8988T (cell line): ENCODE measurements around the gene HHAT.

Experiments
- DNase-seq: peaks from one replicate; pipeline ENCODE4 v3.0.0; 2011

Gene HHAT

GRCh38 chr1:210696709-210697108, 368.0 kb downstream of the HHAT start:
- DNase-seq: no peak

- DNase-seq: no peak
Measured at GRCh38 chr1:210697185-210697584, 368.5 kb downstream of the HHAT start.

GRCh38 chr1:210698661-210699060, 370.0 kb downstream of the HHAT start:
- DNase-seq: no peak

GRCh38 chr1:210700083-210700482, 371.4 kb downstream of the HHAT start:
- DNase-seq: no peak

GRCh38 chr1:210700511-210700910, 371.8 kb downstream of the HHAT start:
- no peak for DNase-seq

- DNase-seq: no peak
Measured at GRCh38 chr1:210702506-210702905, 373.8 kb downstream of the HHAT start.

- DNase-seq: no peak
Measured at GRCh38 chr1:210703593-210703992, 374.9 kb downstream of the HHAT start.

GRCh38 chr1:210705086-210705485, 376.4 kb downstream of the HHAT start:
- DNase-seq: no peak

- no peak for DNase-seq
Measured at GRCh38 chr1:210706246-210706645, 377.5 kb downstream of the HHAT start.

- DNase-seq: no peak
Measured at GRCh38 chr1:210707300-210708240, 378.9 kb downstream of the HHAT start.

- no peak for DNase-seq
Measured at GRCh38 chr1:210709701-210710100, 381.0 kb downstream of the HHAT start.

GRCh38 chr1:210711825-210712612, 383.3 kb downstream of the HHAT start:
- no peak for DNase-seq

- DNase-seq: no peak
Measured at GRCh38 chr1:210715072-210715471, 386.4 kb downstream of the HHAT start.

- no peak for DNase-seq
Measured at GRCh38 chr1:210722410-210723081, 393.8 kb downstream of the HHAT start.

- no peak for DNase-seq
Measured at GRCh38 chr1:210723646-210724045, 394.9 kb downstream of the HHAT start.

- no peak for DNase-seq
Measured at GRCh38 chr1:210724768-210725167, 396.1 kb downstream of the HHAT start.
